GM12874 (cell line): Measurements from ENCODE around the gene IL21R.

Source experiments
- TF ChIP-seq, protein P1 (sequence below): IDR thresholded peaks from 2 replicates; pipeline ENCODE4 v1.5.1; 2011; ENCODE audit warnings: low read depth, mild to moderate bottlenecking, control low read depth, low read length, moderate library complexity; ENCODE audit not compliant: insufficient read depth

The IL21R gene

GRCh38 chr16:27471661-27472060 is 69.7 kb downstream of the IL21R start:
- TF ChIP-seq, protein P1, sequence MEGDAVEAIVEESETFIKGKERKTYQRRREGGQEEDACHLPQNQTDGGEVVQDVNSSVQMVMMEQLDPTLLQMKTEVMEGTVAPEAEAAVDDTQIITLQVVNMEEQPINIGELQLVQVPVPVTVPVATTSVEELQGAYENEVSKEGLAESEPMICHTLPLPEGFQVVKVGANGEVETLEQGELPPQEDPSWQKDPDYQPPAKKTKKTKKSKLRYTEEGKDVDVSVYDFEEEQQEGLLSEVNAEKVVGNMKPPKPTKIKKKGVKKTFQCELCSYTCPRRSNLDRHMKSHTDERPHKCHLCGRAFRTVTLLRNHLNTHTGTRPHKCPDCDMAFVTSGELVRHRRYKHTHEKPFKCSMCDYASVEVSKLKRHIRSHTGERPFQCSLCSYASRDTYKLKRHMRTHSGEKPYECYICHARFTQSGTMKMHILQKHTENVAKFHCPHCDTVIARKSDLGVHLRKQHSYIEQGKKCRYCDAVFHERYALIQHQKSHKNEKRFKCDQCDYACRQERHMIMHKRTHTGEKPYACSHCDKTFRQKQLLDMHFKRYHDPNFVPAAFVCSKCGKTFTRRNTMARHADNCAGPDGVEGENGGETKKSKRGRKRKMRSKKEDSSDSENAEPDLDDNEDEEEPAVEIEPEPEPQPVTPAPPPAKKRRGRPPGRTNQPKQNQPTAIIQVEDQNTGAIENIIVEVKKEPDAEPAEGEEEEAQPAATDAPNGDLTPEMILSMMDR, result no peak

GRCh38 chr16:27472091-27473020 is 70.4 kb downstream of the IL21R start:
- TF ChIP-seq, protein P1, result no peak

GRCh38 chr16:27473101-27473900 is 71.3 kb downstream of the IL21R start:
- TF ChIP-seq, protein P1, result no peak

- TF ChIP-seq, protein P1, result no peak
Measured at GRCh38 chr16:27474041-27474440, 72.1 kb downstream of the IL21R start.

DNA sequence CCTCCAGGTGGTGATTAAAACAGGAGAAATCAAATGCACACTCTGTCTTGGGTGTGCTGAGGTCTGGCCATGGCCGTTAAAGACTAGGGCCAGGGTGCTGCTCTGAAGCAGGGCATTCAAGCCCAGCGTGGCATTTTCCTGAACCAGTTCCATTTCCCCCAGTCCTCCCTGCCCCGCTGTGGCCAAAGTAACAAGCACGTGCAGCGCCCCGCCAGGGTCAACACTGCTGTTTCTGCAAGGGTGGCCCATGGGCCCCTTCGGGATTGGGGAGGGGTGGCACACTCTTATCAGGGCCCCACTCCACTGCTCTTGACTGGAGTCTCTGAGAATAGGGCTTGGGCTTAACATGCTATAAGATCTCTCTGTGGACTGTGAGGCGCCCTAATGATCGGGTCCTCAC is 72.9 kb downstream of the IL21R start:
- TF ChIP-seq, protein P1, result no peak

DNA sequence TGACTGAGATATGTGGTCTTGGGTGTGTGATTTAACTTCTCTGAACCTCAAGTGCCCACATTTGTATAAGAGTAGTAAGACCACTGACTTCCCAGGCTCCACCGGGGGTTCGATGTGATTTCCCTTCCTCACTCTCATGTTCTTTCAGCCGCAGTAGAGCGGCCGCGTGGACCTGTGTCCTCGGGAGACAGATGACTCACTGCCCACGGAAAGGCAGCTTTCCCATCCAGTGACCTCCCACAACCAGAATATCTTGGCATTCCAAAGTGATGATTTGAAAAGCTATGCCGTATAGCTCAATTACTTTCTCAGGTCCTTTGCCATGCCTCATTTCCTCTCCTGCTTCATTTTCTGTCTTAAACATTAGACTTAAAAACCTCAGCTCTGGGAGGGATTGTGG is 73.6 kb downstream of the IL21R start:
- TF ChIP-seq, protein P1, result no peak

DNA sequence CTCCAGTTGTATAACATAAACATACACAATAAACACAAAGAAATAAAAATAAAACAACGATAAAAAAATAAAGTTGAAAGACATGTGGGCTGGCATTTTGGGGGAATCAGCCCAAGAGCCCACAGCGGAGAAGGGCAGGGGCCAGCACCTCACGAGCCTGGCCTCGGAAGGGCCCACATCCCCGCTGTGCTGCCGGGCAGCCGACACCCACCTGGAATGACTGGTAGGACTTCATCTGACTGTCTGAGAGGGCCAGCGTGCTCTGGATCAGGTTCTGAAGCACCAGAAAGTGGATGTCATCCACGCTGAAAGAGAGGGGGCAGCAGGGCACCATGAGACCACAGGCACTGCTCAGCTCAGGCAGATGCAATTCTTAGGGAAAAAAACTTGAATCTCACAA is 74.3 kb downstream of the IL21R start:
- TF ChIP-seq, protein P1, result no peak
